IMR-90 (cell line): ENCODE data around the gene UMOD. TPM values are rescaled to one million over a fixed set of nuclear protein-coding genes. Genes with fewer than 3 reads are reported as not detected.

Source experiments
- ATAC-seq: fragments of 200-7000 bp; cut with Tn5 transposase; 2 replicates; pipeline ENCODE4 v1.9.1; 2020; ENCODE audit warnings: low read depth, mild to moderate bottlenecking, moderate library complexity
- BruUV-seq: library from RNA; stranded (reverse); fragments of 400-500 nt; replicated peaks from 2 replicates; lab custom pipeline; 2021; lab: Mats Ljungman, UMichigan
- CTCF ChIA-PET: fragments of 300-600 bp; formaldehyde crosslinking; extraction: SDS; loops from one replicate; lab custom pipeline; 2021; ENCODE audit warnings: antibody characterized with exemption; lab: Yijun Ruan, JAX
- POLR2A ChIA-PET: fragments of 300-600 bp; sonication (Branson Sonifier 250); formaldehyde crosslinking; loops from one replicate; lab custom pipeline; 2022; ENCODE audit warnings: antibody characterized with exemption; ENCODE audit not compliant: unreplicated experiment; lab: Charles Lee
- DNase-seq: peaks from one replicate; pipeline ENCODE4 v3.0.0; 2013
- H2AFZ ChIP-seq: replicated peaks from 2 replicates; pipeline ENCODE3; 2013; ENCODE audit warnings: low read length, mild to moderate bottlenecking; ENCODE audit not compliant: poor library complexity
- H2AK5ac ChIP-seq: 2 replicates; pipeline ENCODE4 v1.6.1; 2013; ENCODE audit warnings: low read depth, low read length, inconsistent platforms
- H2AK9ac ChIP-seq: replicated peaks from 2 replicates; pipeline ENCODE3; 2013; ENCODE audit warnings: mild to moderate bottlenecking, low read depth, low read length, moderate library complexity; ENCODE audit not compliant: poor library complexity
- H2BK120ac ChIP-seq: 2 replicates; pipeline ENCODE4 v1.6.1; 2013; ENCODE audit warnings: low read depth, low read length, inconsistent platforms
- H2BK15ac ChIP-seq: 3 replicates; pipeline ENCODE4 v1.6.1; 2013; ENCODE audit warnings: low read depth, low read length, inconsistent platforms
- H2BK20ac ChIP-seq: 2 replicates; pipeline ENCODE4 v1.6.1; 2013; ENCODE audit warnings: low read depth, mild to moderate bottlenecking, inconsistent platforms, low read length, moderate library complexity
- H2BK5ac ChIP-seq: 2 replicates; pipeline ENCODE4 v1.6.1; 2013; ENCODE audit warnings: mild to moderate bottlenecking, low read depth, low read length, inconsistent platforms; ENCODE audit not compliant: poor library complexity, severe bottlenecking
- H3K14ac ChIP-seq: replicated peaks from 2 replicates; pipeline ENCODE4 v1.6.1; 2013; ENCODE audit warnings: low read depth, low read length, inconsistent platforms
- H3K18ac ChIP-seq: 2 replicates; pipeline ENCODE4 v1.6.1; 2013; ENCODE audit warnings: low read depth, low read length, control low read depth
- H3K23ac ChIP-seq: 2 replicates; pipeline ENCODE4 v1.6.1; 2013; ENCODE audit warnings: low read depth, low read length, inconsistent platforms
- H3K27ac ChIP-seq: 2 replicates; pipeline ENCODE4 v1.5.1; 2013; ENCODE audit warnings: mild to moderate bottlenecking, control low read depth, low read length; ENCODE audit not compliant: insufficient read depth
- H3K27me3 ChIP-seq: 2 replicates; pipeline ENCODE4 v1.6.1; 2013; ENCODE audit warnings: low read length; ENCODE audit not compliant: control insufficient read depth, insufficient read depth
- H3K36me3 ChIP-seq: 2 replicates; pipeline ENCODE4 v1.6.1; 2013; ENCODE audit warnings: low read length, mixed read lengths; ENCODE audit not compliant: control insufficient read depth, insufficient read depth
- H3K4ac ChIP-seq: 2 replicates; pipeline ENCODE4 v1.6.1; 2013; ENCODE audit warnings: low read depth, low read length, inconsistent platforms
- H3K4me1 ChIP-seq: 2 replicates; pipeline ENCODE4 v1.6.1; 2013; ENCODE audit warnings: low read length, mixed read lengths; ENCODE audit not compliant: control insufficient read depth, insufficient read depth
- H3K4me2 ChIP-seq: 2 replicates; pipeline ENCODE4 v1.6.1; 2013; ENCODE audit warnings: low read depth, mild to moderate bottlenecking, control low read depth, low read length, moderate library complexity
- H3K4me3 ChIP-seq: 2 replicates; pipeline ENCODE4 v1.5.1; 2013; ENCODE audit warnings: low read depth, mild to moderate bottlenecking, control low read depth, low read length, moderate library complexity; ENCODE audit not compliant: insufficient read depth
- H3K56ac ChIP-seq: 2 replicates; pipeline ENCODE4 v1.6.1; 2013; ENCODE audit warnings: low read length, inconsistent platforms; ENCODE audit not compliant: insufficient read depth; ENCODE audit errors: extremely low read depth
- H3K79me1 ChIP-seq, 2 experiments: 2 replicates each; pipeline ENCODE4 v1.6.1; 2013; ENCODE audit warnings: low read length in 2 of 2, inconsistent platforms in 1 of 2, low read depth in 1 of 2
- H3K9ac ChIP-seq: 2 replicates; pipeline ENCODE4 v1.6.1; 2013; ENCODE audit warnings: low read depth, low read length, control low read depth
- H3K9me1 ChIP-seq: 2 replicates; pipeline ENCODE4 v1.6.1; 2013; ENCODE audit warnings: low read length, inconsistent platforms; ENCODE audit not compliant: insufficient read depth
- H3K9me3 ChIP-seq: 2 replicates; pipeline ENCODE4 v1.6.1; 2013; ENCODE audit warnings: low read length; ENCODE audit not compliant: control insufficient read depth, insufficient read depth
- H4K20me1 ChIP-seq: 2 replicates; pipeline ENCODE4 v1.6.1; 2013; ENCODE audit warnings: low read length, inconsistent platforms; ENCODE audit not compliant: insufficient read depth
- H4K5ac ChIP-seq: 2 replicates; pipeline ENCODE4 v1.6.1; 2013; ENCODE audit warnings: mild to moderate bottlenecking, low read depth, low read length, control low read depth
- H4K8ac ChIP-seq, 2 experiments: 2 replicates each; pipeline ENCODE4 v1.6.1; 2013; ENCODE audit warnings: low read depth in 2 of 2, low read length in 2 of 2, control low read depth in 1 of 2, inconsistent platforms in 1 of 2
- H4K91ac ChIP-seq: 2 replicates; pipeline ENCODE4 v1.6.1; 2013; ENCODE audit warnings: low read depth, low read length, inconsistent platforms; ENCODE audit not compliant: insufficient read depth
- BHLHE40 ChIP-seq: fragments of 150-350 bp; IDR thresholded peaks from 2 replicates; pipeline ENCODE4 v1.6.1; 2016; ENCODE audit warnings: mild to moderate bottlenecking, low read depth, low read length
- MAZ ChIP-seq: IDR thresholded peaks from 2 replicates; pipeline ENCODE4 v1.6.1; 2012; ENCODE audit warnings: low read depth, mild to moderate bottlenecking, low read length, improper control_type of control experiment, moderate library complexity, borderline replicate concordance
- POLR2A ChIP-seq: IDR thresholded peaks from 2 replicates; pipeline ENCODE4 v1.6.1; 2012; ENCODE audit warnings: mild to moderate bottlenecking, low read depth, low read length
- RAD21 ChIP-seq: IDR thresholded peaks from 2 replicates; pipeline ENCODE4 v1.6.1; 2012; ENCODE audit warnings: low read length, improper control_type of control experiment
- RCOR1 ChIP-seq: IDR thresholded peaks from 2 replicates; pipeline ENCODE4 v1.6.1; 2012; ENCODE audit warnings: mild to moderate bottlenecking, low read length, improper control_type of control experiment; ENCODE audit not compliant: insufficient replicate concordance
- SMC3 ChIP-seq: fragments of 150-350 bp; IDR thresholded peaks from 2 replicates; pipeline ENCODE4 v1.6.1; 2016; ENCODE audit warnings: low read depth, mild to moderate bottlenecking, antibody characterized with exemption, low read length, moderate library complexity
- WGBS, 2 experiments: methylation state at CpG; one replicate each; pipeline versions ENCODE4 v1.1.5 to v1.1.7; 2013; ENCODE audit warnings: missing lambda C conversion rate in 2 of 2; ENCODE audit not compliant: insufficient read length in 1 of 2; ENCODE audit errors: extremely low coverage in 2 of 2; 5-methylcytosine and 5-hydroxymethylcytosine counted together
- dilution Hi-C: fragments of 300-500 bp; cut with HindIII; formaldehyde crosslinking; loops from one replicate; pipeline ENCODE4 v1.14.3; 2018; ENCODE audit warnings: low sequenced_read_pairs; ENCODE audit not compliant: unreplicated experiment
- in situ Hi-C: fragments of 300-500 bp; cut with MboI; formaldehyde crosslinking; loops from 3 replicates; pipeline ENCODE4 v1.14.3; 2019; ENCODE audit warnings: low sequenced_read_pairs, inconsistent platforms, mixed read lengths
- intact Hi-C: fragments of 100-400 bp; cut with micrococcal nuclease; formaldehyde crosslinking; loops from 2 replicates; pipeline ENCODE4 v1.10.0; 2022
- polyA plus RNA-seq, 3 experiments: library from polyadenylated mRNA; depleted of rRNA; stranded (reverse); fragments of >200 nt; gene quantifications; 2 replicates each; pipeline ENCODE4 v1.2.3, GENCODE V29; 2012; ENCODE audit warnings: low replicate concordance in 1 of 3
- total RNA-seq: library from RNA; depleted of rRNA; stranded (reverse); fragments of >200 nt; gene quantifications from 2 replicates; pipeline ENCODE4 v1.2.3, GENCODE V29; 2012
- TF ChIP-seq, protein P1 (sequence below): conservative IDR thresholded peaks from 2 replicates; pipeline ENCODE4 v1.5.1; 2012; ENCODE audit warnings: mild to moderate bottlenecking, low read depth, low read length, improper control_type of control experiment

Gene UMOD
- total and polyA plus RNA-seq, 2 of the 4 experiments (the other 2 are of a cell fraction) = not detected

DNA sequence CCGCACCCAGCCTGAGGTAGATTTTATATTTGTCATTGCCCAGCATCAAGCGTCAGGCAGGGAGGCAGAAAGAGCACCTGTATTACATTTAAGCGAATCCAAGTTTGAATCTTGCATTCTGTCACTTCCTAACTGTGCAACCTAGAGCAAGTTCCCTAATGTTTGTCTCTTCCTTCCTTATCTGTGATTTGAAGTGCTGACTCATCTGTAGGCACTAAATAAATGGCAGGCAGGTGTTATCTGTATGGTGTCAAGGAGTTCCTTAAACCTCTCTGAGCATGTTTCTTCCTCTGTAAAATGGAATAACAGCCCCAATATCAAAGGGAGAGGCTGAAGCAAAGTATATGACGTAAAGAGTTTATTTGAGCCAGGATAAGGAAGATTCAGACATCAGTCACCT lies 49.5 kb downstream of the UMOD start:
- H4K8ac ChIP-seq = no peak overlapping the region
- no TSS peak for BruUV-seq
- dilution Hi-C loops (no loop called here), in situ Hi-C loops (loop anchor here (10.0 kb wide), 1 partner anchor 398 kb away; no protein-coding TSS in a partner anchor), intact Hi-C loops (no loop called here)
- WGBS, 2 experiments = 29% methylated on average over 1 of the region's 4 CpGs; no CpG with 5 or more reads in 1 of the 2 experiments
- H3K18ac ChIP-seq = no peak overlapping the region
- DNase-seq = no peak
- H2AFZ ChIP-seq = no peak overlapping the region
- no peak overlapping the region for H2BK20ac ChIP-seq
- no peak overlapping the region for H2BK5ac ChIP-seq
- no peaks in the 10 kb centered on the region for H3K27me3 ChIP-seq
- no peaks in the 10 kb centered on the region for H3K9me1 ChIP-seq
- TF ChIP-seq BHLHE40 (no peak), MAZ (no peak), RAD21 (no peak), SMC3 (no peak), POLR2A (no peak), RCOR1 (no peak)
- TF ChIP-seq, protein P1, sequence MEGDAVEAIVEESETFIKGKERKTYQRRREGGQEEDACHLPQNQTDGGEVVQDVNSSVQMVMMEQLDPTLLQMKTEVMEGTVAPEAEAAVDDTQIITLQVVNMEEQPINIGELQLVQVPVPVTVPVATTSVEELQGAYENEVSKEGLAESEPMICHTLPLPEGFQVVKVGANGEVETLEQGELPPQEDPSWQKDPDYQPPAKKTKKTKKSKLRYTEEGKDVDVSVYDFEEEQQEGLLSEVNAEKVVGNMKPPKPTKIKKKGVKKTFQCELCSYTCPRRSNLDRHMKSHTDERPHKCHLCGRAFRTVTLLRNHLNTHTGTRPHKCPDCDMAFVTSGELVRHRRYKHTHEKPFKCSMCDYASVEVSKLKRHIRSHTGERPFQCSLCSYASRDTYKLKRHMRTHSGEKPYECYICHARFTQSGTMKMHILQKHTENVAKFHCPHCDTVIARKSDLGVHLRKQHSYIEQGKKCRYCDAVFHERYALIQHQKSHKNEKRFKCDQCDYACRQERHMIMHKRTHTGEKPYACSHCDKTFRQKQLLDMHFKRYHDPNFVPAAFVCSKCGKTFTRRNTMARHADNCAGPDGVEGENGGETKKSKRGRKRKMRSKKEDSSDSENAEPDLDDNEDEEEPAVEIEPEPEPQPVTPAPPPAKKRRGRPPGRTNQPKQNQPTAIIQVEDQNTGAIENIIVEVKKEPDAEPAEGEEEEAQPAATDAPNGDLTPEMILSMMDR = no peak
- H3K14ac ChIP-seq = no peak overlapping the region
- no peak overlapping the region for H2AK9ac ChIP-seq
- no peak for ATAC-seq
- H3K9ac ChIP-seq = no peak overlapping the region
- no peaks in the 10 kb centered on the region for H3K36me3 ChIP-seq
- no peak overlapping the region for H4K5ac ChIP-seq
- ChIA-PET POLR2A (interaction anchor here (0.6 kb wide), 1 partner anchor 11 kb away, joined by 3 read pairs; no protein-coding TSS in a partner anchor), CTCF (interaction anchor here (0.8 kb wide), 1 partner anchor 396 kb away, joined by 3 read pairs; no protein-coding TSS in a partner anchor)
- H3K4me3 ChIP-seq = no peak overlapping the region
- H3K9me3 ChIP-seq = no peaks in the 10 kb centered on the region; the same call in 1 of the 2 replicates
- no peak overlapping the region for H3K27ac ChIP-seq
- no peak overlapping the region for H3K56ac ChIP-seq
- no peak overlapping the region for H2BK15ac ChIP-seq
- H4K20me1 ChIP-seq = no peaks in the 10 kb centered on the region
- H3K79me1 ChIP-seq = no peaks in the 10 kb centered on the region
- no peak overlapping the region for H3K23ac ChIP-seq
- no peak overlapping the region for H3K4ac ChIP-seq
- no peaks in the 10 kb centered on the region for H3K4me1 ChIP-seq
- no peak overlapping the region for H2BK120ac ChIP-seq
- H4K91ac ChIP-seq = no peak overlapping the region
- H3K4me2 ChIP-seq = no peak overlapping the region
- H2AK5ac ChIP-seq = no peak overlapping the region
